WTC11 (cell line): ENCODE data around the gene KCTD16.

Source experiments
- FOXJ3 ChIP-seq: sonication (generic); formaldehyde crosslinking; IDR thresholded peaks from 2 replicates; pipeline ENCODE4 v1.9.0; 2021; ENCODE audit warnings: missing genetic modification reagents, mild to moderate bottlenecking, borderline replicate concordance
- RORB ChIP-seq: fragments of 250-450 bp; sonication (Bioruptor Pico); IDR thresholded peaks from 2 replicates; pipeline ENCODE4 v1.9.0; 2021; ENCODE audit warnings: mild to moderate bottlenecking
- ZNF317 ChIP-seq: sonication (generic); formaldehyde crosslinking; IDR thresholded peaks from 2 replicates; pipeline ENCODE4 v1.8.1; 2023; ENCODE audit warnings: low read depth, mild to moderate bottlenecking, moderate library complexity, missing genetic modification reagents, borderline replicate concordance
- ZNF416 ChIP-seq: fragments of 250-450 bp; sonication (Bioruptor Pico); IDR thresholded peaks from 2 replicates; pipeline ENCODE4 v1.9.0; 2021; ENCODE audit warnings: mild to moderate bottlenecking, inconsistent platforms
- ZNF423 ChIP-seq: fragments of 250-450 bp; sonication (Bioruptor Pico); IDR thresholded peaks from 2 replicates; pipeline ENCODE4 v2.1.2; 2022; ENCODE audit warnings: mild to moderate bottlenecking, moderate library complexity
- TF ChIP-seq, protein P1 (sequence below): sonication (generic); formaldehyde crosslinking; IDR thresholded peaks from 2 replicates; pipeline ENCODE4 v1.8.0; 2023; ENCODE audit warnings: missing genetic modification reagents
- TF ChIP-seq, protein P2 (sequence below): fragments of 250-450 bp; sonication (Bioruptor Pico); IDR thresholded peaks from 2 replicates; pipeline ENCODE4 v1.9.0; 2021; ENCODE audit warnings: mild to moderate bottlenecking
- TF ChIP-seq, protein P3 (sequence below): sonication (generic); formaldehyde crosslinking; IDR thresholded peaks from 2 replicates; pipeline ENCODE4 v1.8.1; 2022; ENCODE audit warnings: low read depth, missing genetic modification reagents, borderline replicate concordance
- TF ChIP-seq, protein P4 (sequence below): fragments of 200-600 bp; IDR thresholded peaks from 2 replicates; pipeline ENCODE4 v1.8.0; 2022; ENCODE audit warnings: antibody characterized with exemption

DNA sequence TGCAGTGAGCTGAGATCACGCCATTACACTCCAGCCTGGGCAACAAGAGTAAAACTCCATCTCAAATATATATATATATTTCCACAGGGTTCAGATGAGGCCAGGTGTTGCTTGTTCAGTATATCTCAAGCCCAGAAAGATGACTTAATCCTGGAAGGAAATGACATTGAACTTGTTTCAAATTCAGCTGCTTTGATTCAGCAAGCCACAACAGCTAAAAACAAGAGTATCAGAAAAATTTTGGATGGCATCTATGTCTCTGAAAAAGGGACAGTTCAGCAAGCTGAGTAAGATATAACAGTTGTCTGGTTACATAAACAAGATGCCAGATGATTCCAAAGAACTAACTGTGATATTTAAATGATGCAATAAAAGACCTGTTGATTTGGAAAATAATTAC, 352.0 kb downstream of the KCTD16 start:
- TF ChIP-seq, protein P1, sequence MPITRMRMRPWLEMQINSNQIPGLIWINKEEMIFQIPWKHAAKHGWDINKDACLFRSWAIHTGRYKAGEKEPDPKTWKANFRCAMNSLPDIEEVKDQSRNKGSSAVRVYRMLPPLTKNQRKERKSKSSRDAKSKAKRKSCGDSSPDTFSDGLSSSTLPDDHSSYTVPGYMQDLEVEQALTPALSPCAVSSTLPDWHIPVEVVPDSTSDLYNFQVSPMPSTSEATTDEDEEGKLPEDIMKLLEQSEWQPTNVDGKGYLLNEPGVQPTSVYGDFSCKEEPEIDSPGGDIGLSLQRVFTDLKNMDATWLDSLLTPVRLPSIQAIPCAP (CRISPR knock-in tag): no peak
- TF ChIP-seq, protein P2, sequence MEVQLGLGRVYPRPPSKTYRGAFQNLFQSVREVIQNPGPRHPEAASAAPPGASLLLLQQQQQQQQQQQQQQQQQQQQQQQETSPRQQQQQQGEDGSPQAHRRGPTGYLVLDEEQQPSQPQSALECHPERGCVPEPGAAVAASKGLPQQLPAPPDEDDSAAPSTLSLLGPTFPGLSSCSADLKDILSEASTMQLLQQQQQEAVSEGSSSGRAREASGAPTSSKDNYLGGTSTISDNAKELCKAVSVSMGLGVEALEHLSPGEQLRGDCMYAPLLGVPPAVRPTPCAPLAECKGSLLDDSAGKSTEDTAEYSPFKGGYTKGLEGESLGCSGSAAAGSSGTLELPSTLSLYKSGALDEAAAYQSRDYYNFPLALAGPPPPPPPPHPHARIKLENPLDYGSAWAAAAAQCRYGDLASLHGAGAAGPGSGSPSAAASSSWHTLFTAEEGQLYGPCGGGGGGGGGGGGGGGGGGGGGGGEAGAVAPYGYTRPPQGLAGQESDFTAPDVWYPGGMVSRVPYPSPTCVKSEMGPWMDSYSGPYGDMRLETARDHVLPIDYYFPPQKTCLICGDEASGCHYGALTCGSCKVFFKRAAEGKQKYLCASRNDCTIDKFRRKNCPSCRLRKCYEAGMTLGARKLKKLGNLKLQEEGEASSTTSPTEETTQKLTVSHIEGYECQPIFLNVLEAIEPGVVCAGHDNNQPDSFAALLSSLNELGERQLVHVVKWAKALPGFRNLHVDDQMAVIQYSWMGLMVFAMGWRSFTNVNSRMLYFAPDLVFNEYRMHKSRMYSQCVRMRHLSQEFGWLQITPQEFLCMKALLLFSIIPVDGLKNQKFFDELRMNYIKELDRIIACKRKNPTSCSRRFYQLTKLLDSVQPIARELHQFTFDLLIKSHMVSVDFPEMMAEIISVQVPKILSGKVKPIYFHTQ: no peak
- no peak for TF ChIP-seq FOXJ3 (CRISPR knock-in tag)
- TF ChIP-seq RORB (CRISPR knock-in tag): no peak
- no peak for TF ChIP-seq ZNF317
- TF ChIP-seq, protein P3, sequence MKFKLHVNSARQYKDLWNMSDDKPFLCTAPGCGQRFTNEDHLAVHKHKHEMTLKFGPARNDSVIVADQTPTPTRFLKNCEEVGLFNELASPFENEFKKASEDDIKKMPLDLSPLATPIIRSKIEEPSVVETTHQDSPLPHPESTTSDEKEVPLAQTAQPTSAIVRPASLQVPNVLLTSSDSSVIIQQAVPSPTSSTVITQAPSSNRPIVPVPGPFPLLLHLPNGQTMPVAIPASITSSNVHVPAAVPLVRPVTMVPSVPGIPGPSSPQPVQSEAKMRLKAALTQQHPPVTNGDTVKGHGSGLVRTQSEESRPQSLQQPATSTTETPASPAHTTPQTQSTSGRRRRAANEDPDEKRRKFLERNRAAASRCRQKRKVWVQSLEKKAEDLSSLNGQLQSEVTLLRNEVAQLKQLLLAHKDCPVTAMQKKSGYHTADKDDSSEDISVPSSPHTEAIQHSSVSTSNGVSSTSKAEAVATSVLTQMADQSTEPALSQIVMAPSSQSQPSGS (CRISPR knock-in tag): no peak
- TF ChIP-seq, protein P4, sequence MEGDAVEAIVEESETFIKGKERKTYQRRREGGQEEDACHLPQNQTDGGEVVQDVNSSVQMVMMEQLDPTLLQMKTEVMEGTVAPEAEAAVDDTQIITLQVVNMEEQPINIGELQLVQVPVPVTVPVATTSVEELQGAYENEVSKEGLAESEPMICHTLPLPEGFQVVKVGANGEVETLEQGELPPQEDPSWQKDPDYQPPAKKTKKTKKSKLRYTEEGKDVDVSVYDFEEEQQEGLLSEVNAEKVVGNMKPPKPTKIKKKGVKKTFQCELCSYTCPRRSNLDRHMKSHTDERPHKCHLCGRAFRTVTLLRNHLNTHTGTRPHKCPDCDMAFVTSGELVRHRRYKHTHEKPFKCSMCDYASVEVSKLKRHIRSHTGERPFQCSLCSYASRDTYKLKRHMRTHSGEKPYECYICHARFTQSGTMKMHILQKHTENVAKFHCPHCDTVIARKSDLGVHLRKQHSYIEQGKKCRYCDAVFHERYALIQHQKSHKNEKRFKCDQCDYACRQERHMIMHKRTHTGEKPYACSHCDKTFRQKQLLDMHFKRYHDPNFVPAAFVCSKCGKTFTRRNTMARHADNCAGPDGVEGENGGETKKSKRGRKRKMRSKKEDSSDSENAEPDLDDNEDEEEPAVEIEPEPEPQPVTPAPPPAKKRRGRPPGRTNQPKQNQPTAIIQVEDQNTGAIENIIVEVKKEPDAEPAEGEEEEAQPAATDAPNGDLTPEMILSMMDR: no peak
- no peak for TF ChIP-seq ZNF416 (CRISPR knock-in tag)
- no peak for TF ChIP-seq ZNF423
